Pons (tissue), 1 donor: ENCODE results near the gene FMNL2.

Source experiments
- DNase-seq: peaks from one replicate; pipeline ENCODE4 v3.0.0-alpha.2; 2016; ENCODE audit warnings: low spot score

Gene FMNL2

DNA sequence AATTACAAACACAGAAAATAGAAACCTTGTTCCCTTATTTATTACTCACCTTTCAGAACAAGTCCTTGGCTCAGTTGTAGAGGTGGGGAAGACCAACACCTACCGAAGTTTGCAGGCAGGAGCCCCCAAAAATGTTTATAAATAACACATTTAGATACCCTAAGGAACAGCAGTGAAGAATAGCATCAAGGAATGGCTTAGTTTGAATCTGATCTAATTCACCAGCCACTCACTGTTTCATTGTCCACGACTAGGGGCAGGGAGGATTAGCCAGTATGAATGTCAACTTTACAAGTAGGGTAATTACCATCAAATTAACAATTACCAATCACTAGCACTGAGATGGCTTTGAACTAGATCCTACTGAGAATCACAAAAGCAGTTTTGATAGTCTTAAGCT, 316.9 kb downstream of the FMNL2 start:
- no peak for DNase-seq

DNA sequence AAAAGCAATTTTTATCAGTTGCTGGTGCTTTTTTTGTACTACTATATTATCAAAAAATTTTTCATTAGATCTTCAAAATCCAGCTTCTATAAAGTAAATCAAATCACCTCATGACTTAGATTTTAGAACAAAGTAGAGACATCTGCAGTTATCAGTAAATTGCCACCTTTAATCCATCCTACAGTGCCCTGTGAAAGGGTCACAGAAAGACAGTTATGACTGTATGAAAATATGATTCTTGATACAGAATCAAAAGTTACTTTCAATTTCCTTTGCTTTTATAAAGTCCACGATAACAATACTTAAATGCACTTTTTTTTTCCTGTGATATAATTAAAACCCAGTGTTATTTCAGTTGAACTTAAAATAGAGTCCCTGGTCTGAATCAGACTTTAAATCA, 320.9 kb downstream of the FMNL2 start:
- DNase-seq: no peak

DNA sequence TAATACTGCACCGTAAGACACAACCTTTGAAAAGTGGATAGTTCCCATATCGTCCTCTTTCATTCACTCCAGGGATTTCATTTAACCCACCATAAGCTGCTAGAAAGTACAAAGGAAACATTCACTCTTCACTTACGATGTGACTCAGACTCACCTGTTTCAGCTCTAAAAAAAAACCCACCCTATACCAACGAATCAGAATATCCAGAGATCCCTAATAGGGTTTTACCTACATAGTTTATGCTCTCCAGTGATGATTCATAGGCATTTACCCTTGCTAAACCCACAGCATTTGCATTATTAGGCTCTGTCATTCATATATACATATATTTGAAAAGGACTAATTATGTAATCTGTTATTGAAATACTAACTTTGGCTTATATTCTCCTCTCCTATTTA, 322.1 kb downstream of the FMNL2 start:
- no peak for DNase-seq

DNA sequence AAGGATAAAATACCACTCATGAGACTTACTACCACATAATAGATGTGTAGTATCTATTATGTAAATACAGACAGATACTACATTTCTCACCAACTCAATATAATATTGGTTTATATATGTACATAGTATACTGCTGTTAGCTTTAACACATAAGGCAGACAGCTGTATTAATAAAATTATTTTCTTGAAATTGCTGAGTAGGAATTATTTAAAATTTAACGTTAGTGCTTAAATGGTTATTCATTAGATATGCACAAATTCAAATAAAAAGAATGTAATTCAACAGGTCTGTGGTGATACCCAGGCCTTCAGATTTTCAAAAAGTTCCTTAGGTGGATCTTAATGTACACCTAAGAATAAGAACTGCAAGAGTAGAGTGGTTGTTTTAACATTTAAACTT, 323.2 kb downstream of the FMNL2 start:
- DNase-seq: no peak

DNA sequence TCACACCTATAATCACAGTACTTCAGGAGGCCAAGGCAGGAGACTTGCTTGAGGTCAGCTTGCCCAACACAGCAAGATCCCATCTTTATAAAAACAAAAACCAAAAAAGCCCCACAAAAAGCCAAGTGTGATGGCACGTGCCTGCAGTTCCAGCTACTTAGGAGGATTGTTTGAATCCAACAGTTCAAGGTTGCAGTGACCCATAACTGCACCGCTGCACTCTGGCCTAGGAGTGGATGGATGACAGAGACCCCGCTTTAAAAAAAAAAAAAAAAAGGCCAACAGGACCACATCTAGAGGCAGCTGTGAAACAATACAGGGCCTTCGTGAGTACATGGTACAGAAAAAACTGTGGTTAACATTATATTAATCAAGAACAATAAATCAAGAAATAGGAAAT, 326.1 kb downstream of the FMNL2 start:
- no peak for DNase-seq

DNA sequence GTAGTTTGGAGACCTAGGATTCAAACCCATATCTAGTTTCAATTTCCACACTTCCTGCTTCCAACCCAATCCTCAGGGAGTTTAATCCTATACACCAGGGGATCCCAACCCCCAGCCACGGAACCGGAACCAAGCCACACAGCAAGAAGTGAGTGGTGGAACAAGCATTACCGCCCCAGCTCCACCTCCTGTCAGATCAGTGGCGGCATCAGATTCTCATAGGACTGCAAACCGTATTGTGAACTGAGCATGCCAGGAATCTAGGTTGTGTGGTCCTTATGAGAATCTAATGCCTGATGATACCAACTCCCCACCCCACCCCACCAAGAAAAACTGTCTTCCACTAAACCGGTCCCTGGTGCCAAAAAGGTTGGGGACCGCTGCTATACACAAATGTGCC, 329.8 kb downstream of the FMNL2 start:
- DNase-seq: no peak

DNA sequence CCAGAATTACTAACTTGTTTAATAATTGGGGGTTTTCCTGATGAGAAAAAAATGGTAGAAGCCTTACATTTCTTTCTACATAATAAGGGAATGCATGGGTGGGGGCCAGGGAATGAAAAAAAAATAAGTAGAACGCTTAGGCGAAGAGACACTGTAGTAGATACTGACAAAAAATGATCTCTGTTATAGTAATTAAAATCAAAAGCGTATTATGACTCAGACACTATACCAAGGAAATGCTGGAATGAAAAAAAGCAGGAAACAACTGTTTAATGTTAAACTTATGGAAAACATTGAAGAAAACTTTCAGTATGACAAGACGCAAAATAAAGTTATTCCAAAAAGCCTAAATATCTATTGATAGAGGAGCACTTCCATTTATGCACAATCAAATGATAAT, 339.4 kb downstream of the FMNL2 start:
- no peak for DNase-seq

DNA sequence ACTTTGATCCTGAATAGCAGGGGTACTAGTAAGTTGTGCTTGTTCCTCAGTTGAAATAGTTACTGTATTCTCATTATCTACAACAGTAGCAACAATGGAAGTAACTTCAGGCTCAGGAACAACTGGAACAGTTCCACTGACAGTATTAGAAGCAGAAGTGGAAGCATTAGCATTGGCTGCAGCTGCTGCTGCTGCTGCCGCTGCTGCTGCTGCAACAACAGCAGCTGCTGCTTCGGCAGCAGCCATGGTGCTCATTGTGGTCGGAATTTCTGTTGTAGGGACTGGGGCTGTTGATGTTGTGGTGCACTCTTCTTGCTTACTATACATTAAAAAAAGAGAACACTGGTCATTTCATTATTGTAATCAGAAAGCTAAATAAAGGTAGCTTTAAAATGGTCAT, 341.5 kb downstream of the FMNL2 start:
- no peak for DNase-seq

DNA sequence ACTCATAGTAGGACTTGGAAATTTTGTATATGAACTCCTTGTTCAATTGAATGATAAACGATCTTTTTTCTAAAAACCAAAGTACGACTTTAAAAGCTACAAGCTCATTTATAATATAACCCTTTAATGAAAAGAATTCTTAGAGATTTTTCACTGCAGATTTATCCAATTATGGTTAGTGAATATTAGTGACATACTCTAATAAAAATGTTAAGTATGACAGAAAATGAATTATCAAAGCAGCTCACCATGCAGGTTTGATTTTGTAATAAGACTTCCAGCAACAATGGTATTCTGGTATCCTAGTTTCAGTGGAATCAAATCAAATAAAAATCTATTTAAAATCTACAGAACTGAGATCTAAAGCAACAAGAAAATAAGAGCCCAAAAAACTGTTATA, 343.8 kb downstream of the FMNL2 start:
- DNase-seq: no peak

DNA sequence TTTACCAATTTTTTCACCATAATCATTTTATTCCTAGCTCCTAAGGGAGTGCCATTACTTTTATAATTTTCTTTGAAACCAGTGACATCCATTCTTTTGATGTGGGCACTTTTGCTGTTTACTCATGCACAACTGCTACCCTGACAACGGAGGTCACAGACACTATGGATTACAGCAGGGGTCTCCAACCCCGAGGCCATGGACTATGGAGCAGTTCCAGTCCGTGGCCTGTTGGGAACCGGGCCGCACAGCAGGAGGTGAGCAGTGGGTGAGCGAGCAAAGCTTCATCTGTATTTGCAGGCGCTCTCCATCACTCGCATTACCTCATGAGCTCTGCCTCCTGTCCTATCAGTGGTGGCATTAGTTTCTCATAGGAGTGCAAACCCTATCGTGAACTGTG, 347.7 kb downstream of the FMNL2 start:
- no peak for DNase-seq

DNA sequence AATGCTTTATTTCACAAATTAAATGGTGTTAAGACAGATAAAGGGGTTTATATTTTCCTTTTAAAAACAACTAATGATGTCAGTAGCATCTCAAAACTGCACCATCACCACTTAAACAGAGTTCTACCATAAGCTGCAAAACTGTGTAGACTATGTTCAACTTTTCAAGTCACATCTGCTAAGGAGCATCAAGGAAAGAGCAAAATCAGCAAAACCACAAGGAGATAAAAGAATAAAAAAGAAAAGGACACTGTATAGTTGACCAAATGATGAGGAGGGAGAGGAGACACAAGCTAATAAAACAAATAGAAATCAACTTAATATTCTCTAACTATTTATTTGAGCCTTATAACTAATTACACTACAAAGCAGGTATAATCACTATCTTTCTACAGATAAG, 348.4 kb downstream of the FMNL2 start:
- DNase-seq: no peak

DNA sequence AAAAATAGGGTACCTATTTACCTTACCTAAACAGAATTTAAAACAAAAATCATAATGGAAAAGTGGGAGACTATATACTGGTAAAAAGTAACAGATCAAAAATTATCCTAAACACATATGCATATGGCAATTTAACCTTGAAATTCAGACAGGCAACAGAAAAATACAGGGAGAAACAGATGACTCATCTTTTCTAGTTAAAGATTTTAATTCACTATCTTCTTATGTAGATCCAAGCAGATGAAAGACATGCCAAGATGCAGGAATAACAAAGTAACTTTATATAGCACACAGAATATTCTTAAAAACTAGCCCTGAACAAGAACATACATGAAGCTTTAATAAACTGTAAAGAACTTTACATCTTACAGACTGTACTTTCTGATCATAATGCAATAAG, 351.3 kb downstream of the FMNL2 start:
- no peak for DNase-seq

DNA sequence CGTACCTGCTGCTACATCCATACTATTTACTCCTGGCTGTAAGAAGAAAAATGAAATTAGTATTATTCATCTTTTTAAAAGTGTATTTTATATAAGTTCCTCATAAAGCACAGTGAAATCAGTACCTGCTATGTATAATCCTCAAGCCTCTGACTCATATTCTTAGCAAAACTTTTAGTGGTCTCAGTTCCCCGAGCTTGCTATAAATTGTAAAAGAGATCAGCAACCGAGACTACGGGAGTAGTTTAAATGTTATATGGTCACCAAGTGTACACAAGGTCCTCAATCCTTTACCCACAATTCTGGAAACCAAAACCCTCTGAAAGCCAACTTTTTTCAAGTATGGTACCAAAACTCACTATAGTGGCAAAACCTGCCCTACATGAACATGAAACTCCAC, 358.1 kb downstream of the FMNL2 start:
- DNase-seq: no peak

DNA sequence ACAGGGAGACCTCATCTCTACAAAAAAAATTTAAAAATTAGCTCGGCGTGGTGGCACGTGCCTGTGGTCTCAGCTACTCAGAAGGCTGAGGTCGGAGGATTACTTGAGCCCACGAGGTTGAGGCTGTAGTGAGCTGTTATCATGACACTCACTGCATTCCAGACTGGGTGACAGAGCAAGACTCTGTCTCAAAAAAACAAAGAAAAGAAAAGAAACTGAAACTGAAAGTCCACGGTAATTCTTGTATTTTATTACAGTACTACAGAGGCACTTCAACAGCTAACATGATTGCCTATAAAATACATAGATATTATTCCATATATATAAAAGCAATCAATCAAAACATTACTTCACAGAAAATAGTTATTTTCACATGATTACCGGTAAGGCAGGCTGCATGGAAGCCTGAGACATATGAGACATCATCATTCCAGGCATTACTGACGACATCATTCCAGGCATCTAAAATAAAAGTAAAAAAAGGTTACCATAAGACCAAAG, 359.2 kb downstream of the FMNL2 start:
- peak; percentile 31 for DNase-seq

DNA sequence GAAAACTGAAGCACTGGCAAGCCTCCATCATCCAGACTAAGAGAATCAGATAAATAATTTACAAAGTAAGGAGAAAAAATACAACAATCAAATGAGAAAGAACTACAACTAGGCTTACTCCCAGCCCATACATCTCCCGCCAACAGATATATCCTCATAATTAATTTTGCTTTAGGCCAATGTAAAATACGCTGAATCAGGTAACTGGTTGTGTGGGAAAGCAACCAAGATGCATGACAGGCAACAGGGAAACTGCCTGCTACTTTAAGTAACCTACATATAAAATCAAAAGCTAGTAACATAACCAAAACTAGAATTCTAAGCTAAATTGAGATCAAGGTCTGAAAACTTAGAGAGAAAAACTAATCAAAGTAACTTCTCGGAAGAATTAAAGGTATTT, 360.8 kb downstream of the FMNL2 start:
- DNase-seq: no peak

DNA sequence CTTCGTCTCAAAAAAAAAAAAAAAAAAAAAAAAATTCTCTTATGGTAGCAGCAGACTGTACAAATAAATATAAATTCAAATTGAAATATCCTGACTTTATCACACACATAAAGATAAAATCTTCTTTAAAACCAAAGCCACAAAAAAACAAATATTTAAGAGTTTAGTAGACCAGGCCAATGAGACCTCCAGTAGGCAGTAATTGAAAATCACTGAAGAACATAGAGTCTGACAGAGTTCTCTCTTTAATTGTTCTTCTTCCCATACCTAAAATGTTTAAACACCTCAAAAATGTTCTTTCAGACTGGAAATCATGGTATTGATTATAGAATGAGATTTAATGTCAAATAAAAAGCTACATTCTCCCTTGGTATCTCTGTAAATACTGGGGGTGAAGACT, 361.5 kb downstream of the FMNL2 start:
- DNase-seq: no peak
